Activated T-helper 17 cell treated with anti-CD3 and anti-CD28 coated beads, Interleukin-2, amount 50 U/mL, for 72 hours (primary cell): ENCODE results near the gene CCL16. TPM values are rescaled to one million over a fixed set of nuclear protein-coding genes. Genes with fewer than 3 reads are reported as not detected.
"Not testable (repeated sequence)": the region's sequence is repeated elsewhere in the genome, so short reads cannot be mapped to it uniquely, and the experiment has no call there.

ENCODE experiments used
- ATAC-seq: fragments of 150-1000 bp; cut with Tn5 transposase; replicated peaks from 2 replicates; pipeline ENCODE4 v1.10.0; 2021; ENCODE audit warnings: mild to moderate bottlenecking, moderate library complexity
- H3K27ac Mint-ChIP-seq: one replicate; pipeline ENCODE4 v1.8.0; 2022; ENCODE audit warnings: mixed read lengths
- H3K27me3 Mint-ChIP-seq: one replicate; pipeline ENCODE4 v1.8.0; 2022; ENCODE audit warnings: mixed read lengths
- H3K36me3 Mint-ChIP-seq: one replicate; pipeline ENCODE4 v1.8.0; 2022; ENCODE audit warnings: low read depth, mild to moderate bottlenecking, mixed read lengths
- H3K4me1 Mint-ChIP-seq: one replicate; pipeline ENCODE4 v1.8.0; 2022; ENCODE audit warnings: mixed read lengths
- H3K4me3 Mint-ChIP-seq: one replicate; pipeline ENCODE4 v1.8.0; 2022; ENCODE audit warnings: mild to moderate bottlenecking, mixed read lengths
- H3K9me3 Mint-ChIP-seq: one replicate; pipeline ENCODE4 v1.8.0; 2022; ENCODE audit warnings: mixed read lengths
- total RNA-seq, 2 donors: library from RNA; stranded (reverse); gene quantifications; one replicate each; pipeline ENCODE4 v1.2.3, GENCODE V29; 2022

CCL16 gene, protein sequence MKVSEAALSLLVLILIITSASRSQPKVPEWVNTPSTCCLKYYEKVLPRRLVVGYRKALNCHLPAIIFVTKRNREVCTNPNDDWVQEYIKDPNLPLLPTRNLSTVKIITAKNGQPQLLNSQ
- not detected for total RNA-seq

DNA sequence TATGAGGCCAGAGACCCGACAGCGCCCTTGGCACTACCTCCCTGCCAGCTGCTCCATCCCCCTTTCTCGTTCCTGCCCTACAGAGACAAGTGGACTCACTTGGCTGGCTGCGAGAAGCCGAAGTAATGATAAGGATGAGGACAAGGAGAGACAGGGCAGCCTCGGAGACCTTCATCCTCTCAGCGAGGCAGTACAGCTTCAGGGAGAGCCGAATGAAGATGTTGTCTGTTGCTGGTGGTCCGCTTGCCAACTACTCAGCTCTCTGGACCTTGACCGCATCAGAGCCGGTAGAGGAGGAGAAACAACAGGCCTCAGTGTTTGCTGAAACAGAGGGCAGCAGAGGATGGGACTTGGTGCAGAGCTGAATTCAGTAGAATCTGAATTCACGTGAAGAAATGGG, at the start of gene CCL16:
Gene CCL16 (minus strand): TSS at position 252 of the 400 bp plus-strand sequence. CDS start 77 bp downstream, at position 175.
- Mint-ChIP-seq H3K4me3 (no peak within 1 kb of the TSS), H3K27ac (no peak within 1 kb of the TSS), H3K4me1 (no peaks in the 10 kb centered on the region), H3K36me3 (no peaks in the 10 kb centered on the region), H3K9me3 (no peaks in the 10 kb centered on the region), H3K27me3 (peaks cover 31% of the 10 kb centered on the region)
- no peak for ATAC-seq

DNA sequence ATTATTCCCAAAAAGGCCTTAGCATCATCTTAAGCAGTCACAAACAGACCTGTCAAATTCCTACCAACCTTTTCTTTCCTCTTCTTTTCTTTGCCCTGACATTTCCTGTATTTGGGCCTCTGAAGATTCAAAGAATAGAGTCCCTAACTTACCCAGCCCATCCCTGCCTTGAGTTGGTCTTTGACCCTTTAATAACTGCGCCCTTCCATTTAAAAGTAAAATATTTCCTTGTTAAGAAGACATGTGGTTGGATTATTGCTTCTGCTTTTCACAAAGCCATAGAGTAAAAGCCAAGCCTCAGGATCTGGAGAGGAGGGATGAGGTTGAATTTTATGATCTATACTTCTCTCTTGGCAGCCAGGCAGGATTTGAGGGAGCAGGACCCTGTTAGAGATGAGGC, 49.7 kb upstream of the CCL16 start:
- Mint-ChIP-seq H3K4me1 (no peaks in the 10 kb centered on the region), H3K27ac (no peak overlapping the region), H3K4me3 (no peak overlapping the region), H3K36me3 (no peaks in the 10 kb centered on the region), H3K27me3 (peaks cover 19% of the 10 kb centered on the region), H3K9me3 (no peaks in the 10 kb centered on the region)
- no peak for ATAC-seq

DNA sequence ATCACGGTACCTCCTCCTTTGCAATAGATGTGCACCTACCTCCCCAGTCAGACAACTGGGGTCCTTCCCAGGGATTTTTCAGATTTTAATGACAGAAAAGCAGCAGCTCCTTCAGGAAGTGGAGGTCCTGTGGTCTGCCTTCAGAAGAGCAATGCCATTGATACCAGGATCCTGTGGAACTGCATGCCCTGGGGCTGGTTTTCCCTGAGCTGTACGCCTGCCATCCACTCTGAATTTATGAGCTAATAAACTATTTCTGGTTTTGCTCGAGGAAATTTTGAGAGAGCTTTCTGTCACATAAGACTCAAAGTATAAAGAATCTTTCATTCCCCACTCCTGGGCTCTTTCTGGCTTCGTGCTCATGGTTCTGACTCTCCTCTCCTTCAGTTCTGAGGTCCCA, 46.5 kb upstream of the CCL16 start:
- Mint-ChIP-seq H3K27ac (no peak overlapping the region), H3K9me3 (no peaks in the 10 kb centered on the region), H3K4me1 (no peaks in the 10 kb centered on the region), H3K36me3 (no peaks in the 10 kb centered on the region), H3K4me3 (no peak overlapping the region), H3K27me3 (peaks cover 24% of the 10 kb centered on the region)
- ATAC-seq, result no peak

- Mint-ChIP-seq H3K27ac (no peak overlapping the region), H3K4me3 (no peak overlapping the region), H3K9me3 (no peaks in the 10 kb centered on the region), H3K27me3 (peaks cover 46% of the 10 kb centered on the region), H3K4me1 (no peaks in the 10 kb centered on the region), H3K36me3 (no peaks in the 10 kb centered on the region)
- ATAC-seq, result no peak
These were observed 43.0 kb upstream of the CCL16 start for GRCh38 chr17:36024106-36024869.

GRCh38 chr17:36019423-36019822, 38.1 kb upstream of the CCL16 start:
- ATAC-seq, result no peak
- Mint-ChIP-seq H3K27ac (no peak overlapping the region), H3K4me1 (no peaks in the 10 kb centered on the region), H3K36me3 (no peaks in the 10 kb centered on the region), H3K9me3 (no peaks in the 10 kb centered on the region), H3K4me3 (no peak overlapping the region), H3K27me3 (peaks cover 53% of the 10 kb centered on the region)

DNA sequence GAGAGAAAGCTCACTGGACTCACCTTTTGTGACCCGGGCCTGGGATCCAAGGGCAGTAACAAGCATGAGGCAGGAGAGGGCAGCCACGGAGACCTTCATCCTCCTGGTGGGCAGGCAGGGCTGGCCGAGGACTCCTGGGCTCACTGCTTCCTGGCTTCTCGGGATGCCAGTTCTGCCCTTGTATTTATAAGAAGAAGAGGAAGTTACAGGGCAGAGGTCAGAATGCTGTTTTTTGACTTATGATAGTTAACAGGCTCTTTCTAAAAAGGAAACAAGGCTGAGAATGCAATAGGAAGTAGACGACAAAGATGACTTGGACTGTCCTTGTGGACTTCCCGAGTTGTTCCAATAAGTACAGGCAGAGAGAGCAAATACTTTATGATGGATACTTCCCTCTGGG, 36.5 kb upstream of the CCL16 start, which contains the start of gene CCL23:
Gene CCL23 (minus strand): TSS at position 174 of the 400 bp plus-strand sequence. CDS start 75 bp downstream, at position 99.
- Mint-ChIP-seq H3K27ac (no peak within 1 kb of the TSS), H3K36me3 (no peaks in the 10 kb centered on the region), H3K27me3 (peaks cover 50% of the 10 kb centered on the region), H3K9me3 (no peaks in the 10 kb centered on the region), H3K4me1 (no peaks in the 10 kb centered on the region), H3K4me3 (no peak within 1 kb of the TSS)
- no peak for ATAC-seq

GRCh38 chr17:36016555-36016954, 35.3 kb upstream of the CCL16 start:
- no peaks in the 10 kb centered on the region for H3K9me3 Mint-ChIP-seq
- no peak overlapping the region for H3K4me3 Mint-ChIP-seq
- no peaks in the 10 kb centered on the region for H3K4me1 Mint-ChIP-seq
- no peak overlapping the region for H3K27ac Mint-ChIP-seq
- H3K36me3 Mint-ChIP-seq, result no peaks in the 10 kb centered on the region
- ATAC-seq, result no peak
- peaks cover 41% of the 10 kb centered on the region for H3K27me3 Mint-ChIP-seq

DNA sequence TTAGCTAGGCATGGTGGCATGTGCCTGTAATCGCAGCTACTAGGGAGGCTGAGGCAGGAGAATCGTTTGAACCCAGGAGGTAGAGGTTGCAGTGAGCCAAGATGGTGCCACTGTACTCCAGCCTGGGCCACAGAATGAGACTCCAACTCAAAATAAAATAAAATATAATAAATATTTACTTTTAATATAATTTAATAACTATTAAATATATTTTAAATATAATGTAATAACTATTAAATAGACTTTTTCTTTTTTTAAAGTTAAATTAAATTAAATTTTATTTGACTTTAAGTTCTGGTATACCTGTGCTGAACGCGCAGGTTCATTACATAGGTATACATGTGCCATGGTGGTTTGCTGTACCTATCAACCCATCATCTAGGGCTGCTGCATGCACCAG, 34.6 kb upstream of the CCL16 start:
- not testable (repeated sequence) for H3K9me3 Mint-ChIP-seq, H3K36me3 Mint-ChIP-seq, H3K4me3 Mint-ChIP-seq, H3K27ac Mint-ChIP-seq, H3K4me1 Mint-ChIP-seq, ATAC-seq
- peaks cover 35% of the 10 kb centered on the region for H3K27me3 Mint-ChIP-seq

DNA sequence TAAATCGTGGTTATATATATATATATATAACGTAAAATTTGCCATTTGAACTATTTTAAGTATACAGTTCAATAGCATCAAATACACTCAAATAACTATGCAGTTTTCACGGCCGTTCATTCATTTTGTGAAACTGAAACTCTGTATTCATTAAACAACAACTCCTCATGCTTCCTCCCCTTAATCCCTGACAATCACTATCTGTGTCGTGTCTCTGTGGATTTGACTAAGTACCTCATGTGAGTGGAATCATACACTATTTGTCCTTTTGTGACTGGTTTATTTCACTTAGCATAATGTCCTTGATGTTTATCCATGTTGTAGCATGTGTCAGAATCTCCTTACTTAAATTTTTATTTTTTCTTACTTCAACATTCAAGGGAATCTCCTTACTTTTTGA, 33.6 kb upstream of the CCL16 start:
- peaks cover 25% of the 10 kb centered on the region for H3K27me3 Mint-ChIP-seq
- no peak for ATAC-seq
- H3K9me3 Mint-ChIP-seq, result no peaks in the 10 kb centered on the region
- H3K4me3 Mint-ChIP-seq, result no peak overlapping the region
- no peak overlapping the region for H3K27ac Mint-ChIP-seq
- no peaks in the 10 kb centered on the region for H3K4me1 Mint-ChIP-seq
- H3K36me3 Mint-ChIP-seq, result no peaks in the 10 kb centered on the region

DNA sequence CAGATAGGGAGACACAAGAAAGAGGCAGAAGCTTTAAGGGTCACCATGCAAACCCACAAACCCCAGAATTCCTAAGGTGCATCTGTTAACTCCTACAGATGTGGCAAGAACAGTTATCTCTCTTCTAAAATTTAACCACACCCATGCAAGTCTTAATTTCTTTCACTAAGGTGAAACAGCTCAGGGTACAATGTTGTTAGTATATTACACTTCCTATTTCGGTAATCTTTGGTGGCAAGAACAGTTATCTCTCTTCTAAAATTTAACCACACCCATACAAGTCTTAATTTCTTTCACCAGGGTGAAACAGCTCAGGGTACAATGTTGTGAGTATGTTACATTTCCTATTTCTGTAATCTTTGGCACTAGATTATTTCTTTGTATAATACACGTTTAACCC, 29.9 kb upstream of the CCL16 start:
- no peaks in the 10 kb centered on the region for H3K4me1 Mint-ChIP-seq
- no peaks in the 10 kb centered on the region for H3K36me3 Mint-ChIP-seq
- no peak overlapping the region for H3K4me3 Mint-ChIP-seq
- H3K27me3 Mint-ChIP-seq, result peaks cover 3% of the 10 kb centered on the region
- ATAC-seq, result no peak
- no peaks in the 10 kb centered on the region for H3K9me3 Mint-ChIP-seq
- H3K27ac Mint-ChIP-seq, result no peak overlapping the region

DNA sequence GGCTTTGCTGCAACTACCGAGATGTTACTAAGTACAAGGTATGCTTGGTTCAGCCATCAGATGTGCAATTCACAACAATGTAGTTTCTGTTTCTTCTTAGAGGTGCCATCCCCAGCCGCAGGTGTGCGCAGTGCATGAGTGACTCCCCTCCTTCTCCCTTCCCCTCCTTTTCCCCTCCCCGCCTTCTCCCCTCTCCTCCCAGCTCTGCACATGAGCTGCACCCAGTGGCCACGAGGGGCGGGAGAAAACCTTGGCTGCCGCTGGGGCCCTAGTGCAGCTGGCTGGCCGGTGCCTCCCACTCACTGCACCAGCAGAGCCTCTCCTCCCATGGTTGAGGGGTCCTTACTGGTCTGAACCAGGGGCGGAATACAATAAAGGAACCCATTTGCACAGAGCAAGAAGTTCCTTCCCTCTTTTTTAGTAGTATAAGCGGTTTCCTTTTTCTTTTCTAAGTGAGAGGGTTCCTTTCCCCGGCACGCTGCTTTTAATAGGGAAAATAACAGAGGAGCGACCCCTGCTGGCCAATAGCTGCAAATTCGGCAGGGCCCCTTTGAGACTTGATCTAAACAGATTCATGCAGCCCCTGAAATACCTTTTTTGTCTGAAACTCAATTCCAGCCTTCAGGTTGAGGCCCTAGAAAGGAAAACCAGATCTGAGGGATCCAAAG, 27.8 kb upstream of the CCL16 start:
- no peaks in the 10 kb centered on the region for H3K36me3 Mint-ChIP-seq
- H3K4me3 Mint-ChIP-seq, result no peak overlapping the region
- H3K9me3 Mint-ChIP-seq, result no peaks in the 10 kb centered on the region
- H3K4me1 Mint-ChIP-seq, result no peaks in the 10 kb centered on the region
- H3K27me3 Mint-ChIP-seq, result peaks cover 1% of the 10 kb centered on the region
- H3K27ac Mint-ChIP-seq, result no peak overlapping the region
- ATAC-seq, result no peak

DNA sequence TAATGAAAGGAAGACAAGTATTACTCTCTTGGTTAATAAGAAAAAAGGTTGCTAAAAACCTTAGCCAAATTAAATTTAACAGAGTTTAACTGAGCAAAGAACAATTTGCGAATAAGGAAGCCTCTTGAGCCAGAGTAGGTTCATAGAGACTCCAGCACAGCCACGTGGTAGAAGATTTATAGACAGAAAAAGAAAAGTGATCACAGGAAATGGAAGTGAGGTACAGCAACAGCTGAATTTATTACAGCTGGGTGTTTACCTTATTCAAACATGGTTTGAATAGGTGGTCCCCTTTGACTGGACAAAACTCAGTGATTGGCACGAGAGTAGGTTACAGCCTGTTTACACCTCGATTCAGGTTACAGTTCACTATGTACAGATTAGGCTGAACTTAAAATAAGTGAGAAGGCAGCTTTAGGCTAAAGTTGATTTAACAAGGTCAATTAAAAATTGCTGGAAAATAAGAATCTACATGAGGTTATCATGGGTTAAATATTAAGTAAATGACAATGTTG, 23.4 kb upstream of the CCL16 start:
- no peak overlapping the region for H3K27ac Mint-ChIP-seq
- H3K36me3 Mint-ChIP-seq, result no peaks in the 10 kb centered on the region
- H3K9me3 Mint-ChIP-seq, result no peaks in the 10 kb centered on the region
- H3K4me1 Mint-ChIP-seq, result no peaks in the 10 kb centered on the region
- no peak for ATAC-seq
- peaks cover 6% of the 10 kb centered on the region for H3K27me3 Mint-ChIP-seq
- H3K4me3 Mint-ChIP-seq, result no peak overlapping the region

DNA sequence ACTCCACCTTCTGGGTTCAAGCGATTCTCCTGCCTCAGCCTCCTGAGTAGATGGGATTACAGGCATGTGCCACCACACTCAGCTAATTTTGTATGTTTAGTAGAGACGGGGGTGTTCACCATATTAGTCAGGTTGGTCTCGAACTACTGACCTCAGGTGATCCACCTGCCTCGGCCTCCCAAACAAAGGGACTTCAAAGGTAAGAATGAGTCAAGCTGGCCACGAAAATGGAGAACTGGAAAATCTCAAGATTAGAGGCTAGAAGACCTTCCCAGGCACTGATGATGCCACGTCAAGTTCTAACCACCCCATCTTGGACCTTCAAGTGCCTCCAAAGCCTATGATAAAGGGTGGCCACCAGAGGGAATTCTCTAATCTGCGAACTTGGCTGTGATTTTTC, 21.3 kb upstream of the CCL16 start:
- H3K36me3 Mint-ChIP-seq, result no peaks in the 10 kb centered on the region
- ATAC-seq, result no peak
- H3K4me3 Mint-ChIP-seq, result no peak overlapping the region
- H3K9me3 Mint-ChIP-seq, result no peaks in the 10 kb centered on the region
- H3K27me3 Mint-ChIP-seq, result peaks cover 12% of the 10 kb centered on the region
- H3K27ac Mint-ChIP-seq, result no peak overlapping the region
- no peaks in the 10 kb centered on the region for H3K4me1 Mint-ChIP-seq

GRCh38 chr17:36001862-36002603, 20.7 kb upstream of the CCL16 start:
- Mint-ChIP-seq H3K4me3 (no peak overlapping the region), H3K9me3 (no peaks in the 10 kb centered on the region), H3K4me1 (no peaks in the 10 kb centered on the region), H3K36me3 (no peaks in the 10 kb centered on the region), H3K27me3 (peaks cover 16% of the 10 kb centered on the region), H3K27ac (no peak overlapping the region)
- ATAC-seq, result no peak
